ENCODE results near the gene PRKCE.

Gene PRKCE

GRCh38 chr2:45935791-45936622, 284.5 kb downstream of the PRKCE start:
- H3K9me3 ChIP-seq (ENCODE audit: low read length) = no peaks in the 10 kb centered on the region
- no peaks in the 10 kb centered on the region for H3K36me3 ChIP-seq (ENCODE audit: insufficient read depth, low read length)
- H3K4me1 ChIP-seq (ENCODE audit: insufficient read depth, low read length) = peaks cover 34% of the 10 kb centered on the region
- H3K9ac ChIP-seq (ENCODE audit: low read length) = no peak overlapping the region
- no peaks in the 10 kb centered on the region for H3K27me3 ChIP-seq (ENCODE audit: control insufficient read depth in 1 of 2, insufficient read depth in 2 of 2, low read length in 2 of 2)
- H3K4me3 ChIP-seq (ENCODE audit: low read depth in 1 of 2, low read length in 2 of 2) = no peak overlapping the region
- peak overlapping the region; percentile 60 for H3K27ac ChIP-seq (ENCODE audit: low read depth, low read length)

- Histone ChIP-seq H3K27ac (ENCODE audit: low read depth, low read length) (peak overlapping the region; percentile 60), H3K9me3 (ENCODE audit: low read length) (no peaks in the 10 kb centered on the region), H3K27me3 (ENCODE audit: control insufficient read depth in 1 of 2, insufficient read depth in 2 of 2, low read length in 2 of 2) (no peaks in the 10 kb centered on the region), H3K4me3 (ENCODE audit: low read depth in 1 of 2, low read length in 2 of 2) (no peak overlapping the region), H3K9ac (ENCODE audit: low read length) (no peak overlapping the region), H3K4me1 (ENCODE audit: insufficient read depth, low read length) (peaks cover 36% of the 10 kb centered on the region), H3K36me3 (ENCODE audit: insufficient read depth, low read length) (no peaks in the 10 kb centered on the region)
Observed at GRCh38 chr2:45936623-45936979, 285.1 kb downstream of the PRKCE start.

GRCh38 chr2:45937990-45938389, 286.5 kb downstream of the PRKCE start:
- Histone ChIP-seq H3K9ac (ENCODE audit: low read length) (no peak overlapping the region), H3K9me3 (ENCODE audit: low read length) (no peaks in the 10 kb centered on the region), H3K4me1 (ENCODE audit: insufficient read depth, low read length) (peaks cover 49% of the 10 kb centered on the region), H3K27ac (ENCODE audit: low read depth, low read length) (peak overlapping the region; percentile 31), H3K27me3 (ENCODE audit: control insufficient read depth in 1 of 2, insufficient read depth in 2 of 2, low read length in 2 of 2) (no peaks in the 10 kb centered on the region), H3K36me3 (ENCODE audit: insufficient read depth, low read length) (no peaks in the 10 kb centered on the region), H3K4me3 (ENCODE audit: low read depth in 1 of 2, low read length in 2 of 2) (no peak overlapping the region)

- Histone ChIP-seq H3K4me1 (ENCODE audit: insufficient read depth, low read length) (peaks cover 58% of the 10 kb centered on the region), H3K9ac (ENCODE audit: low read length) (no peak overlapping the region), H3K27ac (ENCODE audit: low read depth, low read length) (peak overlapping the region; percentile 62), H3K27me3 (ENCODE audit: control insufficient read depth in 1 of 2, insufficient read depth in 2 of 2, low read length in 2 of 2) (no peaks in the 10 kb centered on the region), H3K36me3 (ENCODE audit: insufficient read depth, low read length) (no peaks in the 10 kb centered on the region), H3K9me3 (ENCODE audit: low read length) (no peaks in the 10 kb centered on the region), H3K4me3 (ENCODE audit: low read depth in 1 of 2, low read length in 2 of 2) (peak overlapping the region in 1 of 2 donors; percentile 44)
Observed at GRCh38 chr2:45938649-45939511, 287.4 kb downstream of the PRKCE start.

GRCh38 chr2:45941531-45942236, 290.2 kb downstream of the PRKCE start:
- no peaks in the 10 kb centered on the region for H3K9me3 ChIP-seq (ENCODE audit: low read length)
- no peak overlapping the region for H3K9ac ChIP-seq (ENCODE audit: low read length)
- H3K4me3 ChIP-seq (ENCODE audit: low read depth in 1 of 2, low read length in 2 of 2) = no peak overlapping the region
- H3K4me1 ChIP-seq (ENCODE audit: insufficient read depth, low read length) = peaks cover 53% of the 10 kb centered on the region
- H3K27me3 ChIP-seq (ENCODE audit: control insufficient read depth in 1 of 2, insufficient read depth in 2 of 2, low read length in 2 of 2) = no peaks in the 10 kb centered on the region
- no peaks in the 10 kb centered on the region for H3K36me3 ChIP-seq (ENCODE audit: insufficient read depth, low read length)
- H3K27ac ChIP-seq (ENCODE audit: low read depth, low read length) = no peak overlapping the region

GRCh38 chr2:45942237-45942738, 290.8 kb downstream of the PRKCE start:
- no peak overlapping the region for H3K9ac ChIP-seq (ENCODE audit: low read length)
- H3K4me1 ChIP-seq (ENCODE audit: insufficient read depth, low read length) = peaks cover 51% of the 10 kb centered on the region
- no peaks in the 10 kb centered on the region for H3K27me3 ChIP-seq (ENCODE audit: control insufficient read depth in 1 of 2, insufficient read depth in 2 of 2, low read length in 2 of 2)
- H3K9me3 ChIP-seq (ENCODE audit: low read length) = no peaks in the 10 kb centered on the region
- H3K4me3 ChIP-seq (ENCODE audit: low read depth in 1 of 2, low read length in 2 of 2) = no peak overlapping the region
- H3K36me3 ChIP-seq (ENCODE audit: insufficient read depth, low read length) = no peaks in the 10 kb centered on the region
- H3K27ac ChIP-seq (ENCODE audit: low read depth, low read length) = no peak overlapping the region

GRCh38 chr2:45943219-45944044, 292.0 kb downstream of the PRKCE start:
- Histone ChIP-seq H3K27ac (ENCODE audit: low read depth, low read length) (peak overlapping the region; percentile 7), H3K27me3 (ENCODE audit: control insufficient read depth in 1 of 2, insufficient read depth in 2 of 2, low read length in 2 of 2) (no peaks in the 10 kb centered on the region), H3K36me3 (ENCODE audit: insufficient read depth, low read length) (no peaks in the 10 kb centered on the region), H3K4me3 (ENCODE audit: low read depth in 1 of 2, low read length in 2 of 2) (no peak overlapping the region), H3K9me3 (ENCODE audit: low read length) (no peaks in the 10 kb centered on the region), H3K4me1 (ENCODE audit: insufficient read depth, low read length) (peaks cover 44% of the 10 kb centered on the region), H3K9ac (ENCODE audit: low read length) (no peak overlapping the region)

GRCh38 chr2:45944074-45944473, 292.6 kb downstream of the PRKCE start:
- Histone ChIP-seq H3K4me3 (ENCODE audit: low read depth in 1 of 2, low read length in 2 of 2) (no peak overlapping the region), H3K27ac (ENCODE audit: low read depth, low read length) (peak overlapping the region; percentile 7), H3K9ac (ENCODE audit: low read length) (no peak overlapping the region)

GRCh38 chr2:45945302-45945717, 293.8 kb downstream of the PRKCE start:
- peaks cover 35% of the 10 kb centered on the region for H3K4me1 ChIP-seq (ENCODE audit: insufficient read depth, low read length)
- H3K27ac ChIP-seq (ENCODE audit: low read depth, low read length) = no peak overlapping the region
- no peaks in the 10 kb centered on the region for H3K36me3 ChIP-seq (ENCODE audit: insufficient read depth, low read length)
- H3K27me3 ChIP-seq (ENCODE audit: control insufficient read depth in 1 of 2, insufficient read depth in 2 of 2, low read length in 2 of 2) = no peaks in the 10 kb centered on the region
- H3K4me3 ChIP-seq (ENCODE audit: low read depth in 1 of 2, low read length in 2 of 2) = no peak overlapping the region
- H3K9me3 ChIP-seq (ENCODE audit: low read length) = no peaks in the 10 kb centered on the region
- no peak overlapping the region for H3K9ac ChIP-seq (ENCODE audit: low read length)

More at GRCh38 chr2:45944074-45944473, 292.6 kb downstream of the PRKCE start:
- H3K4me1 ChIP-seq (ENCODE audit: insufficient read depth, low read length) = peaks cover 38% of the 10 kb centered on the region
- H3K36me3 ChIP-seq (ENCODE audit: insufficient read depth, low read length) = no peaks in the 10 kb centered on the region
- no peaks in the 10 kb centered on the region for H3K27me3 ChIP-seq (ENCODE audit: control insufficient read depth in 1 of 2, insufficient read depth in 2 of 2, low read length in 2 of 2)
- H3K9me3 ChIP-seq (ENCODE audit: low read length) = no peaks in the 10 kb centered on the region

- no peak overlapping the region for H3K27ac ChIP-seq (ENCODE audit: low read depth, low read length)
- H3K9ac ChIP-seq (ENCODE audit: low read length) = no peak overlapping the region
Observed at GRCh38 chr2:45946023-45946422, 294.5 kb downstream of the PRKCE start.

More at GRCh38 chr2:45946023-45946422, 294.5 kb downstream of the PRKCE start:
- Histone ChIP-seq H3K4me1 (ENCODE audit: insufficient read depth, low read length) (peaks cover 41% of the 10 kb centered on the region), H3K4me3 (ENCODE audit: low read depth in 1 of 2, low read length in 2 of 2) (no peak overlapping the region), H3K36me3 (ENCODE audit: insufficient read depth, low read length) (no peaks in the 10 kb centered on the region), H3K9me3 (ENCODE audit: low read length) (no peaks in the 10 kb centered on the region), H3K27me3 (ENCODE audit: control insufficient read depth in 1 of 2, insufficient read depth in 2 of 2, low read length in 2 of 2) (no peaks in the 10 kb centered on the region)

All from muscle layer of colon (tissue), 2 donors.